ENCODE results near the gene ZNF662.

DNA sequence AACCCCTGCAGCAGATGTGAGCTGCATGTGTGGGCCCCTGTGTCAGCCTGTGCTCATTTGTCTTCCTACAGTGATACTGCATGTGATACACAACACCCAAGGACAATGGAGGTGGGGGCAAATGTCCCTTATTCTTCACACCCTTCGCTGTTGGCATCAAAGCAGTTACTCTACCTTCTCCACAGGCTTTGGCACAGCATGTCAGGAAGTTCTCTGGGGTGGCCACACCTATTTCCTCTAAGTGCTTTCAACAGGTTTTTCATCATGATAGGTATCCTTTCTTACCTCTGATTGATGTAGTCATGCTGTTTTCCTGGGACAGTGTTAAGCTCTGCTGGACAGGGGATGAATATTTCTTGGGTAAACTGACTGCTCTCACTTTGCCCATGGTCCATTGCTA is 29.5 kb downstream of the ZNF662 start:
- TF ChIP-seq ZBTB43 (CRISPR knock-in tag; IDR thresholded peaks at IDR 0.05) (no peak), SMC3 (conservative IDR thresholded peaks at IDR 0.05; ENCODE audit: insufficient read depth, low read depth, low read length) (no peak), BRCA1 (IDR thresholded peaks at IDR 0.05) (no peak), BRCA1 (CRISPR knock-in tag; IDR thresholded peaks at IDR 0.05) (no peak), CEBPB (tag; IDR thresholded peaks at IDR 0.05) (no peak), CTCF (IDR thresholded peaks at IDR 0.05 in 2 of 3, conservative IDR thresholded peaks at IDR 0.05 in 1 of 3; ENCODE audit: insufficient read depth in 2 of 3, low read depth in 1 of 3, low read length in 3 of 3) (no peak), ZFX (CRISPR knock-in tag; IDR thresholded peaks at IDR 0.05) (no peak), CREB3 (tag; conservative IDR thresholded peaks at IDR 0.05; ENCODE audit: low read depth) (no peak), ZNF347 (CRISPR knock-in tag; IDR thresholded peaks at IDR 0.05; ENCODE audit: low read depth) (no peak), MCM5 (IDR thresholded peaks at IDR 0.05; ENCODE audit: low read depth) (no peak)
- TF ChIP-seq, protein P1, sequence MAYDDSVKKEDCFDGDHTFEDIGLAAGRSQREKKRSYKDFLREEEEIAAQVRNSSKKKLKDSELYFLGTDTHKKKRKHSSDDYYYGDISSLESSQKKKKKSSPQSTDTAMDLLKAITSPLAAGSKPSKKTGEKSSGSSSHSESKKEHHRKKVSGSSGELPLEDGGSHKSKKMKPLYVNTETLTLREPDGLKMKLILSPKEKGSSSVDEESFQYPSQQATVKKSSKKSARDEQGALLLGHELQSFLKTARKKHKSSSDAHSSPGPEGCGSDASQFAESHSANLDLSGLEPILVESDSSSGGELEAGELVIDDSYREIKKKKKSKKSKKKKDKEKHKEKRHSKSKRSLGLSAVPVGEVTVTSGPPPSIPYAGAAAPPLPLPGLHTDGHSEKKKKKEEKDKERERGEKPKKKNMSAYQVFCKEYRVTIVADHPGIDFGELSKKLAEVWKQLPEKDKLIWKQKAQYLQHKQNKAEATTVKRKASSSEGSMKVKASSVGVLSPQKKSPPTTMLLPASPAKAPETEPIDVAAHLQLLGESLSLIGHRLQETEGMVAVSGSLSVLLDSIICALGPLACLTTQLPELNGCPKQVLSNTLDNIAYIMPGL (CRISPR knock-in tag; IDR thresholded peaks at IDR 0.05), result no peak

Measured in K562 (cell line).